Tibial nerve (tissue), 4 donors: ENCODE data around the gene RBPJL.

Experiments used
- EP300 ChIP-seq, 2 donors: sonication (generic); formaldehyde crosslinking; IDR thresholded peaks; one replicate each; pipeline ENCODE4 v1.6.1; 2017; ENCODE audit warnings: antibody characterized with exemption in 2 of 2, mild to moderate bottlenecking in 1 of 2
- POLR2A ChIP-seq, 2 donors: fragments of 450-650 bp; IDR thresholded peaks; one replicate each; pipeline ENCODE4 v1.6.1; 2017; ENCODE audit warnings: antibody characterized with exemption in 2 of 2, mild to moderate bottlenecking in 2 of 2, moderate library complexity in 2 of 2
- TF ChIP-seq, protein P1 (sequence below), 5 experiments: fragments of 200-600 bp in 3 of 5; fragments of 450-650 bp in 2 of 5; sonication (generic) in 3 of 5; IDR thresholded peaks; one replicate each; pipeline ENCODE4 v1.5.1; 2016 to 2019; ENCODE audit warnings: antibody characterized with exemption in 5 of 5, mild to moderate bottlenecking in 3 of 5, moderate library complexity in 2 of 5

DNA sequence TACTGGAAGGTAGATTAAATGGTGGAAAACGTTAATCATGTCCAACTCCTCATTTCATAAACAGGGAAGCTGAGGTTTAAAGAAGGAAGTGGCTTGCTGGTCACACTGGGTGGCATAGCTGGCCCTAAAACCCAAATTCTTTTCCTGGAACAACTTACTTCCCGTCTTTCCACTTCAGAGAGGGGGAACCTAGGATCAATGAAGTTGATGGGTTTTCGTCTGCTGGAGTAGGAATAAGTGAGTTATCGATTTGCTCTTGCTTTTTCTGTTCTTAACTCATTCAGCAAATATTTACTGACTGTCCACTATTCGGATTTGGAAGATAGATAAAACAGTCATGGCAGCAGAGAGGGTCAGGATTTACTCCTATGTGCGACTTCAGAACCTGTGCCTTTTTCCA is 55.2 kb downstream of the RBPJL start:
- TF ChIP-seq, protein P1, sequence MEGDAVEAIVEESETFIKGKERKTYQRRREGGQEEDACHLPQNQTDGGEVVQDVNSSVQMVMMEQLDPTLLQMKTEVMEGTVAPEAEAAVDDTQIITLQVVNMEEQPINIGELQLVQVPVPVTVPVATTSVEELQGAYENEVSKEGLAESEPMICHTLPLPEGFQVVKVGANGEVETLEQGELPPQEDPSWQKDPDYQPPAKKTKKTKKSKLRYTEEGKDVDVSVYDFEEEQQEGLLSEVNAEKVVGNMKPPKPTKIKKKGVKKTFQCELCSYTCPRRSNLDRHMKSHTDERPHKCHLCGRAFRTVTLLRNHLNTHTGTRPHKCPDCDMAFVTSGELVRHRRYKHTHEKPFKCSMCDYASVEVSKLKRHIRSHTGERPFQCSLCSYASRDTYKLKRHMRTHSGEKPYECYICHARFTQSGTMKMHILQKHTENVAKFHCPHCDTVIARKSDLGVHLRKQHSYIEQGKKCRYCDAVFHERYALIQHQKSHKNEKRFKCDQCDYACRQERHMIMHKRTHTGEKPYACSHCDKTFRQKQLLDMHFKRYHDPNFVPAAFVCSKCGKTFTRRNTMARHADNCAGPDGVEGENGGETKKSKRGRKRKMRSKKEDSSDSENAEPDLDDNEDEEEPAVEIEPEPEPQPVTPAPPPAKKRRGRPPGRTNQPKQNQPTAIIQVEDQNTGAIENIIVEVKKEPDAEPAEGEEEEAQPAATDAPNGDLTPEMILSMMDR (IDR thresholded peaks at IDR 0.05): no peak
- TF ChIP-seq POLR2A (IDR thresholded peaks at IDR 0.05) (no peak), EP300 (IDR thresholded peaks at IDR 0.05) (no peak)
